K562 (cell line): Measurements from ENCODE around the gene TCEAL5. TPM values are rescaled to one million over a fixed set of nuclear protein-coding genes. Genes with fewer than 3 reads are reported as not detected.
A peak's percentile ranks its signal among the peaks of the same experiment; 100 is the strongest.

Experiments used
- ADNP ChIP-seq: fragments of 200-800 bp; sonication (Bioruptor generic); IDR thresholded peaks from 2 replicates; pipeline ENCODE4 v1.6.1; 2016; ENCODE audit warnings: missing genetic modification characterization, missing compliant biosample characterization
- ATF3 ChIP-seq, 2 experiments: fragments of 450-650 bp in 1 of 2; sonication (generic) in 1 of 2; formaldehyde crosslinking in 1 of 2; IDR thresholded peaks in 1 of 2; conservative IDR thresholded peaks in 1 of 2; 2 replicates each; pipeline versions ENCODE4 v1.6.1 to v1.8.1; 2016 to 2023; ENCODE audit warnings: mild to moderate bottlenecking in 2 of 2, moderate library complexity in 2 of 2, inconsistent platforms in 1 of 2, missing genetic modification reagents in 1 of 2
- BCLAF1 ChIP-seq, 2 experiments: fragments of 450-650 bp in 1 of 2; IDR thresholded peaks; 2 replicates each; pipeline ENCODE4 v1.6.1; 2011 to 2017; ENCODE audit warnings: low read depth in 2 of 2, antibody characterized with exemption in 1 of 2, borderline replicate concordance in 1 of 2, low read length in 1 of 2, mild to moderate bottlenecking in 1 of 2, mixed read lengths in 1 of 2; ENCODE audit not compliant: control insufficient read depth in 1 of 2
- ESRRA ChIP-seq: fragments of 450-650 bp; IDR thresholded peaks from 2 replicates; pipeline ENCODE4 v1.6.1; 2014; ENCODE audit warnings: low read depth, mild to moderate bottlenecking, moderate library complexity, borderline replicate concordance
- ILK ChIP-seq: fragments of 450-650 bp; IDR thresholded peaks from 2 replicates; pipeline ENCODE4 v1.6.1; 2016; ENCODE audit warnings: missing genetic modification characterization, low read depth, mild to moderate bottlenecking, missing compliant biosample characterization, moderate library complexity, borderline replicate concordance
- KLF16 ChIP-seq: IDR thresholded peaks from 2 replicates; pipeline ENCODE4 v1.6.1; 2016; ENCODE audit warnings: antibody characterized with exemption
- MAFF ChIP-seq: IDR thresholded peaks from 2 replicates; pipeline ENCODE4 v1.6.1; 2012; ENCODE audit warnings: low read length, improper control_type of control experiment
- MYC ChIP-seq, 2 experiments: fragments of 250-450 bp in 1 of 2; sonication (Bioruptor Pico) in 1 of 2; IDR thresholded peaks; 2 replicates each; pipeline versions ENCODE4 v1.5.1 to v1.6.1; 2012 to 2021; ENCODE audit warnings: low read depth in 2 of 2, borderline replicate concordance in 1 of 2, improper control_type of control experiment in 1 of 2, low read length in 1 of 2, mild to moderate bottlenecking in 1 of 2, moderate library complexity in 1 of 2
- PCBP2 ChIP-seq: fragments of 200-400 bp; formaldehyde crosslinking; IDR thresholded peaks from 2 replicates; pipeline ENCODE4 v1.6.1; 2018; ENCODE audit warnings: low read length, low read depth, mild to moderate bottlenecking, moderate library complexity; ENCODE audit not compliant: poor library complexity, severe bottlenecking
- REST ChIP-seq, 2 experiments: fragments of 450-650 bp; formaldehyde crosslinking in 1 of 2; IDR thresholded peaks; 2 replicates each; pipeline versions ENCODE4 v1.4.0 to v1.6.1; 2014 to 2020; ENCODE audit warnings: mild to moderate bottlenecking in 2 of 2, borderline replicate concordance in 1 of 2, low read depth in 1 of 2
- THRB ChIP-seq: fragments of 450-650 bp; formaldehyde crosslinking; conservative IDR thresholded peaks from 2 replicates; pipeline ENCODE4 v1.4.0; 2022; ENCODE audit warnings: mild to moderate bottlenecking, missing genetic modification characterization
- ZNF830 ChIP-seq: fragments of 250-450 bp; sonication (Bioruptor Pico); IDR thresholded peaks from 2 replicates; pipeline ENCODE4 v1.5.0; 2021; ENCODE audit warnings: mild to moderate bottlenecking
- polyA plus RNA-seq, 8 experiments: library from polyadenylated mRNA; depleted of rRNA in 4 of 8; stranded (reverse) in 5 of 8; unstranded in 3 of 8; fragments of >200 nt; fragmentation: Nextera tagmentation in 2 of 8; fragmentation: Illumina TruSeq in 1 of 8; extraction: Ambion mirVana in 2 of 8; extraction: Trizol in 1 of 8; gene quantifications; 2 replicates each; pipeline versions ENCODE4 v1.2.1 to v1.2.3, GENCODE V29; 2011 to 2014; ENCODE audit warnings: inconsistent platforms in 1 of 8, missing spikeins in 1 of 8
- total RNA-seq, 7 experiments: library from RNA; depleted of rRNA in 6 of 7; stranded (reverse); fragments of >200 nt in 6 of 7; fragmentation: Illumina TruSeq in 2 of 7; extraction: Trizol in 2 of 7; gene quantifications; 2 replicates each; pipeline versions ENCODE4 v1.2.1 to v1.2.3, GENCODE V29; 2011 to 2021; ENCODE audit warnings: low replicate concordance in 1 of 7

Gene TCEAL5
- total and polyA plus RNA-seq, 9 of the 15 experiments (the other 6 are each of a cell fraction or from before 2014, with no cell fraction given): 0.10 to 0.18 TPM; not detected in 7

GRCh38 chrX:103233263-103233662 is 43.3 kb downstream of the TCEAL5 start (continued):
- no peak for TF ChIP-seq REST (IDR thresholded peaks at IDR 0.05; ENCODE audit: borderline replicate concordance)
- no peak for TF ChIP-seq REST (CRISPR knock-in tag; IDR thresholded peaks at IDR 0.05; ENCODE audit: low read depth)
- no peak for TF ChIP-seq MAFF
- no peak for TF ChIP-seq ADNP (tag)
- no peak for TF ChIP-seq PCBP2
- no peak for TF ChIP-seq BCLAF1 (IDR thresholded peaks at IDR 0.05; ENCODE audit: borderline replicate concordance in 1 of 2, control insufficient read depth in 1 of 2, low read depth in 2 of 2, low read length in 1 of 2)
- TF ChIP-seq ATF3 (IDR thresholded peaks at IDR 0.05): no peak
- TF ChIP-seq ATF3 (CRISPR knock-in tag; conservative IDR thresholded peaks at IDR 0.05): no peak
- no peak for TF ChIP-seq THRB (CRISPR knock-in tag)
- TF ChIP-seq ESRRA: peak; percentile 48; the same call in 1 of the 2 replicates
- TF ChIP-seq ILK (tag): no peak
- peak; percentile 28; the same call in 1 of the 2 replicates for TF ChIP-seq MYC (IDR thresholded peaks at IDR 0.05; ENCODE audit: low read depth, low read length)
- TF ChIP-seq MYC (CRISPR knock-in tag; IDR thresholded peaks at IDR 0.05; ENCODE audit: borderline replicate concordance, low read depth): no peak
- peak; percentile 87 for TF ChIP-seq KLF16
- TF ChIP-seq ZNF830: no peak
